Measurements from ENCODE around the gene MGAT4A.

The MGAT4A gene

GRCh38 chr2:98658816-98659490 lies 72.0 kb downstream of the MGAT4A start:
- DNase-seq (ENCODE audit: low read depth): no peak

- DNase-seq (ENCODE audit: low read depth): no peak
Measured at GRCh38 chr2:98656800-98657199, 74.1 kb downstream of the MGAT4A start.

GRCh38 chr2:98654699-98655495 lies 76.0 kb downstream of the MGAT4A start:
- DNase-seq (ENCODE audit: low read depth): no peak

GRCh38 chr2:98650998-98651397 lies 79.9 kb downstream of the MGAT4A start:
- no peak for DNase-seq (ENCODE audit: low read depth)

- DNase-seq (ENCODE audit: low read depth): no peak
Measured at GRCh38 chr2:98649992-98650375, 80.9 kb downstream of the MGAT4A start.

- peak; percentile 62 for DNase-seq (ENCODE audit: low read depth)
Measured at GRCh38 chr2:98649135-98649991, 81.6 kb downstream of the MGAT4A start.

- DNase-seq (ENCODE audit: low read depth): no peak
Measured at GRCh38 chr2:98648451-98648850, 82.5 kb downstream of the MGAT4A start.

GRCh38 chr2:98647636-98648035 lies 83.3 kb downstream of the MGAT4A start:
- no peak for DNase-seq (ENCODE audit: low read depth)

- DNase-seq (ENCODE audit: low read depth): no peak
Measured at GRCh38 chr2:98643496-98644100, 87.3 kb downstream of the MGAT4A start.

- no peak for DNase-seq (ENCODE audit: low read depth)
Measured at GRCh38 chr2:98637401-98638147, 93.4 kb downstream of the MGAT4A start.

GRCh38 chr2:98634406-98635092 lies 96.4 kb downstream of the MGAT4A start:
- no peak for DNase-seq (ENCODE audit: low read depth)

- no peak for DNase-seq (ENCODE audit: low read depth)
Measured at GRCh38 chr2:98632351-98632750, 98.6 kb downstream of the MGAT4A start.

GRCh38 chr2:98623657-98624056 lies 107.3 kb downstream of the MGAT4A start:
- peak; percentile 60 for DNase-seq (ENCODE audit: low read depth)

- no peak for DNase-seq (ENCODE audit: low read depth)
Measured at GRCh38 chr2:98617149-98617548, 113.8 kb downstream of the MGAT4A start.

GRCh38 chr2:98615481-98615880 lies 115.5 kb downstream of the MGAT4A start:
- no peak for DNase-seq (ENCODE audit: low read depth)

- no peak for DNase-seq (ENCODE audit: low read depth)
Measured at GRCh38 chr2:98614024-98614739, 116.8 kb downstream of the MGAT4A start.

- DNase-seq (ENCODE audit: low read depth): peak; percentile 50
Measured at GRCh38 chr2:98608962-98609604, 121.8 kb downstream of the MGAT4A start.

GRCh38 chr2:98608116-98608961 lies 122.6 kb downstream of the MGAT4A start, which contains the start of the genes COA5 and UNC50:
TSS of gene COA5 (minus strand) at chr2:98608512. CDS start at chr2:98608405, 107 bp downstream.
TSS of gene UNC50 (plus strand) at chr2:98608589. CDS start at chr2:98609760, 1,171 bp downstream.
- DNase-seq (ENCODE audit: low read depth): peak; percentile 93

GRCh38 chr2:98607741-98608115 lies 123.2 kb downstream of the MGAT4A start:
- DNase-seq (ENCODE audit: low read depth): peak; percentile 8

All from fibroblast of gingiva (primary cell).